HG03196 (cell line): ENCODE data around the gene TPST2.

Source experiments
- ATAC-seq: cut with Tn5 transposase; IDR thresholded peaks from one replicate; pipeline ENCODE4 v1.9.1; 2021; ENCODE audit not compliant: unreplicated experiment

TPST2 gene

GRCh38 chr22:26558248-26558895 lies 31.6 kb downstream of the TPST2 start:
- ATAC-seq = no peak

- ATAC-seq = no peak
Observed at GRCh38 chr22:26556904-26557303, 33.0 kb downstream of the TPST2 start.

DNA sequence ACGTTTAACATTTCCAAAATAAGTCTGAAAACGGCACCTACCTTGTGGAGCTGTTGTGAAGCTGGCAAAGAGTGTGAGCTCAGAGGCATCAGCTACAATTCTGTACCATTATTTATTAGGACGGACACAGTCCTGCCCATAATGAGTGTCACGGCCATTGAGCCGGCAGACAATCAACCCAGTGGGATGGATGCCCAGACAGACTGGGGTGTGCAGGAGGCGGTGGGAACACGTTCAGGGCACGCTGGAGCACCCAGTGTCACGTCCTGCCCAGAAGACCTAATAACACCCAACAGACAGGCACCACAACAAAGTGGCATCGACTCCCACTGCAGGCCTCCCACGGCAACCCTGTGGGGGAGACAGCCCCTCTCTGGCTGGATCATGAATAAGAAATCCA lies 34.5 kb downstream of the TPST2 start:
- ATAC-seq = no peak

- no peak for ATAC-seq
Observed at GRCh38 chr22:26554956-26555355, 35.0 kb downstream of the TPST2 start.

GRCh38 chr22:26553056-26553752 lies 36.7 kb downstream of the TPST2 start:
- no peak for ATAC-seq

DNA sequence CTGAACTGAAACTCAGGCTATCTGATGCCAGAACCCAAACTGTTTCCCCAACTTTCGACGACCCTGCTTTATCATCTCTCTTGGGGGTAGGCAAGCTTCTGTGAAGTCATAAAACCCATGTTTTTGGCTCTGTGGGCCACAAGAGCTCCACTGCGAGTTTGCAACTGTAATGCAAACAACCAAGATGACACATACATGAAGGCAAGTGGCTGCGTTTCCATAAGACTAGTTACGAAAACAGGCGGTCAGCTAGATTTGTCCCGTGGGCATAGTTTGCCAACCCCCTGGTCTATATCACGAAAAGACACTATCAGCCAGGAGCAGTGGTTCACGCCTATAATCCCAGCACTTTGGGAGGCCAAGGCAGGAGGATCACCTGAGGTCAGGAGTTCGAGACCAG lies 37.5 kb downstream of the TPST2 start:
- ATAC-seq = no peak

- no peak for ATAC-seq
Observed at GRCh38 chr22:26551568-26551967, 38.4 kb downstream of the TPST2 start.

DNA sequence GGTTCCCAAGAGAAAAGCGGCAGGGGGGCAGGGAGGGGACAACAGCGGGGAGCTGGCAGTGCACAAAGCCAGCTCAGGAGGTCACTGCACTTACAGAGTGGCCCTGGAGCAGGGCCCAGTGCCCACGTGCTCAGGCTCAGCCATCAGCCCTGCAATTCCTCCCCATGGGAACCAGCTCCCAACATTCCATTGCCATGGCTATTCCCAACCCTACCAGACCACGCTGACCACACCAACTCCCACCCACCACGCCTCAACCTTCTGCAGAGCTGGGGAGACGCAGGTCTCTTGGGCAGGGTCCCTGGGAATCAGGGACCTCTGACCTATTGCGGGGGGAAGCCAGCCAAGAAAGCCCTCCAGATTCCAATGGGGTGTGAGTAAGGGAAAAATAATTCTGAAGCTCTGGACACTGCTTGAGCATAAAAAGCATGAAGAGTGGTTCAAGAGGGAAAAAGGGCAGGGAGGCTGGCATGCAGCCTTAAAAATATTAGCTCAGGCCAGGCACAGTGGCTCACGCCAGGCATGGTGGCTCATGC lies 39.4 kb downstream of the TPST2 start:
- ATAC-seq = no peak

DNA sequence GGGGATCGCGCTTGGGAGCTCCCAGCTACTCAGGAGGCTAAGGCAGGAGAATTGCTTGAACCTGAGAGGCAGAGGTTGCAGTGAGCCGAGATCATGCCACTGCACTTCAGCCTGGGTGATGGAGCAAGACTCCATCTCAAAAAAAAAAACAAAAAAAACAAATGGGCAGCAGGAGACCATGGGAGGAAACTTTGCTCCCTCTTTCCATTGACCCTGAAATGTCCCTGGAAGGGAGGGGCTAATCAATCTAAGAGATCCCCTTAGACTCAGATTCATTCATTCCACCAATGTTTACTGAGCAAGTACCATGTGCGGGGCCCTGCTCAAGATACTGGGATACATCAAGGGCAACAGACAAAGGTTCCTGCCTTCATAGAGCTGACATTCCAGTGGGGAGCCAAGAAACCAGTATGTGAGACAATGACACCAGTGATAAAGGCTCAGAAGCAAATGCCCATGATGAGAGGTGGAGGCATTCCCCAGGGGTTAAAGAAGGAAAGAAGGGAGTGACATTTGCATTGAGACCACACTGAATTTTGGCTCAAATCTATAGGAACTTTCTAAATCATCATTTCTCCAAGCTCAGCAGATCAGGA lies 39.9 kb downstream of the TPST2 start:
- no peak for ATAC-seq

DNA sequence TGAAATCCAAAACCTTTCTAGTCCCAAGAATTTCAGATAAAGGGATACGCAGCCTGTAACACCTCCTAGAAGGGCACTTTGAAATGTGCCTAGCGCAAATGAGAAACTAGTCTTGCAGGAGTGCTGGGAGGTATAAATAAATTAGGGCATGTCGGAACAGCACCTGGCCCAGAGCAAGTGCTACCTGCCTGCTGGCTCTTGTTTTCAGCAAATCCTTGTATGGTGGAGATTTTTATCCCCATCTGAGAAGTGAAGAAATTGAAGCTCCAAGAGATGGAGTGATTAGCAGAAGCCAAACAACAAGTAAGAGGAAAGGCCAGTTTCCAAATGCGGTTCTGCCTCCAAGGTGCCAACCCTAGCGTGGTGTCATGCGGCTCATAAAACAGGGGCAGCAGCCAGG lies 40.9 kb downstream of the TPST2 start:
- ATAC-seq = no peak

DNA sequence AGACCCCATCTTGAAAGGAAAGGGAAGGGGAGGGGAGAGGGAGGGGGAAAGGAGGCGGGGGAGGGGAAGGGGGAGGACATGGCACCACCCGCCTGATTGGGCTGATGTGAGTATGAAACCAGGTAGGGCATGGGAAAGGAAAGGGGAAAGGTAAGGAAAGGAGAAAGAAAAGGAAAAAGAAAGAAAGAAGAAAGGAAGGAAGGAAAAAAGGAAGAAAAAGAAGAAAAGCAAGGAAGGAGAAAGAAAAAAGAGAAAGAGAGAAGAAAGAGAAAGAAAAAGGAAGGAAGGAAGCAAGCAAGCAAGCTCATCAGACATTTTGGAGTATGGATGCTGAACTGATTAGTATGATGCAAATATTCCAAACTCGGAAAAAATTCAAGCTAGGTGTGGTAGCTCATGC lies 41.6 kb downstream of the TPST2 start:
- ATAC-seq = no peak

- ATAC-seq = no peak
Observed at GRCh38 chr22:26547837-26548236, 42.1 kb downstream of the TPST2 start.

- no peak for ATAC-seq
Observed at GRCh38 chr22:26547426-26547825, 42.5 kb downstream of the TPST2 start.

- no peak for ATAC-seq
Observed at GRCh38 chr22:26546282-26546681, 43.6 kb downstream of the TPST2 start.

DNA sequence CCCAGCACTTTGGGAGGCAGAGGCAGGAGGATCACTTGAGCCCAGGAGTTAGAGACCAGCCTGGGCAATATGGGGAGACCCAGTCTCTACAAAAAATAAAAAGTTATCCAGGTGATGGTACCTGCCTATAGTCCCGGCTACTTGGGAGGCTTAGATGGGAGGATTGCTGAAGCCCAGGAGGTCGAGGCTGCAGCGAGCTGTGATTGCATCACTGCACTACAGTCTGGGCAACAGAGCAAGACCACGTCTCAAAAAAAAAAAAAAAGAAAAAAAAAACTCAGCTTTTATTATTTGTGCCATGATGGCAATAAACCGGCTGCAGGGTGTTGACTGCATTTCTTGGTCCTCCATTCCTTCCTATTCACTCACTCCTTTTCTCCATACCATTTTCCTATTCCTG lies 44.1 kb downstream of the TPST2 start:
- no peak for ATAC-seq

- ATAC-seq = no peak
Observed at GRCh38 chr22:26545385-26545784, 44.5 kb downstream of the TPST2 start.

GRCh38 chr22:26544489-26544888 lies 45.4 kb downstream of the TPST2 start:
- no peak for ATAC-seq

- ATAC-seq = no peak
Observed at GRCh38 chr22:26542831-26543230, 47.1 kb downstream of the TPST2 start.

- no peak for ATAC-seq
Observed at GRCh38 chr22:26541167-26541819, 48.6 kb downstream of the TPST2 start.

DNA sequence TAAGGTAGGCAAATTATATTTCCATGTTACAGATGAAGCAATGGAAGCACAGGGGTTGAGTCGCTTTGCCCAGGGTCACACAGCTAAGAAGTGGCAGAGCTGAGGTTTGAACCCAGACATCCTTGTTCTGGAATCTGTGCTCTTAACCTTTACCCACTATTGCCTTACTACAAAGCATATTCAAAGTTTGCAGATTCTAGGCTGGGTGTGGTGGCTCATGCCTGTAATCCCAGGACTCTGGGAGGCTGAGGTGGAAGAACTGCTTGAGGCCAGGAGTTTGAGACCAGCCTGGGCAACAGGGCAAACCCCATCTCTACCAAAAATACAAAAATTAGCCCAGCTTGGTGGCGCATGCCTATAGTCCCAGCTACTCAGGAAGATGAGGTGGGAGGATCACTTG lies 49.8 kb downstream of the TPST2 start:
- no peak for ATAC-seq

- ATAC-seq = no peak
Observed at GRCh38 chr22:26536762-26537134, 53.2 kb downstream of the TPST2 start.
